HG03571 (cell line): ENCODE data around the gene IL10RA.
"Not testable (repeated sequence)": the region's sequence is repeated elsewhere in the genome, so short reads cannot be mapped to it uniquely, and the experiment has no call there.

Experiments used
- ATAC-seq: cut with Tn5 transposase; IDR thresholded peaks from one replicate; pipeline ENCODE4 v1.9.1; 2021; ENCODE audit not compliant: unreplicated experiment

The IL10RA gene

DNA sequence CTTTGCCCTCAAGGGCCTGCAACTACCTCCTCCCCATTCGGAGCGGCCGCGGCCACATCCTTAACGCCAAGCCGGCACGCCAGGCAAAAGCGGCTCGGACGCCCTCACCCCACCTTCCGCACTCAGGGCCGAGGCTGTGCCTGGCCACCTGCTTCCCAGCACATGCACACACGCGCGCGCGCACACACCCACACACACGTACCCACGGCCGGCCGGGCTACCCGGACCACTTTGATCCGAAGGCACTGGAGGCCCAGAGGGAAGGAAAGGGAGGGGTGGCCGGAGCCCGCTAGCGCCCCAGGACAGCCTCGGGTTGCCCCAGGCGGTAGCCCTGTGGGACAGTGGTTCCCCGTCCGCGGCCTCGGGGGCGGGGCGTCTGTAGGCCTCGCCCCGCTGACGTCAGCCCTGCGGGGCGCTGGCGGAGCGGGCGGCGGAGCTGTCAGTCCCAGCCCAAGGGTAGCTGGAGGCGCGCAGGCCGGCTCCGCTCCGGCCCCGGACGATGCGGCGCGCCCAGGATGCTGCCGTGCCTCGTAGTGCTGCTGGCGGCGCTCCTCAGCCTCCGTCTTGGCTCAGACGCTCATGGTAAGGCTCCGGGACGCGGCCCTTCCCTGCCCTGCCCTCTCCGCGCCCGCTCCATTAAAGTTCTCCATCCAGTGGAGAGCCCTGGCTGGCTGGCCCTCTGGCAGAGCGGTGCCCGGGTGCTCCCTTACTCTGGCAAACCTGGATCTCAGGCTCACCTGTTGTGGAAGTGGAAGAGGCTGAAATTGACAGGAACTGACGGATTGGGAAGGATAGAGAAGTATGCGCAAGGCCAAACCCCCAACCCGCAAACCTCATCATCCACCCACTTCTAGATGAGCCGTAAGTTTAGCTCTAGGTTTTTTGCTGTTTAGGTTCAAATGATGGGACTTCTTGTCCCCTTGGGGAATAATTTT, at the start of gene IL10RA:
TSS of gene IL10RA (plus strand) at position 442 of the 935 bp plus-strand sequence. CDS start at position 516, 74 bp downstream.
- ATAC-seq, result peak; percentile 92

DNA sequence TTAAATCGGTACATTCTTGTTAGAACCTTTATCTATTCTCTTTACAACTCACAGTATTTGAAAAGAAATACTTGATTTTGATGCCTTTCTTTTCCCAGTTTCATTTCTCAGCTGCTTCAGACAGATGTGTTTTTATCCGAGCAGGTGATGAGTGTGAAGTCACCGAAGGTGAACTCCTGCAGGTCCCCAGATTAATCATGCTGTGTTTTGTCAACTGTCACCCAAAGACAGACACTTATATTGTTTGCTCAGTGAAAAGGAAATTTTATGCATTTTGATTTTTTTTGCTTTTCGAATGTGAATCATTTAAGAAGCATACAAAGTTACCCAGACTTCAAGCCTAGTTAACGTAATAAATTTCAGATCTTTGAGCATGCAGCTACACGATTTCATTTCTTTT, 49.2 kb upstream of the IL10RA start:
- ATAC-seq, result no peak

DNA sequence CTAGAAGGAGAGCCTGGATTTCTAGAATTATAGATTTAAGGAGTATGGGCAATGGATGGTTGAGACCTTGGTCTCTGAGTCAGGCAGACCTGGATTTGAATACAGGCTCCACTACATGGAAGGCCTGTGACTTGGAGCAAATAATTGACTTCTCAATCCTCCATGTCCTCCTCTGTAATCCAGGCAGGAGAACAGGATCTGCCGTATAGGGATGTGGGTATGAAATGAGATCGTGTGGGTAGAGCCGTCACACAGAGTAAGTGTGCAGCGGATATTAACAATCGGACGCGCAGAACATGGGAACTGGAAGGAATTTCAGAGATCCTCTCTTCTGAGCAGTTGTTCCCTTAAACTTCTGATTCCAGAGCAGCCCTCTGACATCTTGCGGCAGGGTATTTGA, 45.5 kb upstream of the IL10RA start:
- no peak for ATAC-seq

DNA sequence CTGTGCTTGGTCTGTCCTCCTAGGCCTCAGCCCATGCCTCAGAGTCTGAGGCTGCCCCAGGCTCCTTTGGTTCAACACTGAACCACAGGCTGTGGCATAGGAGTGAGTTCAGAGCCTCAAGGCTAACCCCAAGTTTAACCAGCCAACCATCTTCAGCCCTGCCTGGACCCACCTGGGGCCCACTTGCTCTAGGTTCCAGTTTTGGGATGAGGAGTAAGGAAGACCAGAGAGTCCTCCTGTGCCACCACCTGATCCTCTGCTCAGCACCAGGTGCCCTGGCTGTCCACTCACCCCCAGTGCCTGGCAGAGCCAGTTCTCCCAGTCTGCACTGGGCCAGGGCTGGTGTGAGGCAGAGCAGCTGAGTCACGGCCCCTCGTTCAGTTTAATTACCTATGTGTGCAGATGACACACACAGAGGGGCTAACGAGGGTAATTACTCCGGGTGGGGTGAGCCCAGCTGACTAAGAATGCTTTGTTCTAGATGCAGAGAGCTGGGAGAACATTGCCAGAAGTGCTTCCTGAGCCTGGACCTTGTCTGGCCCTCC, 45.0 kb upstream of the IL10RA start:
- no peak for ATAC-seq

DNA sequence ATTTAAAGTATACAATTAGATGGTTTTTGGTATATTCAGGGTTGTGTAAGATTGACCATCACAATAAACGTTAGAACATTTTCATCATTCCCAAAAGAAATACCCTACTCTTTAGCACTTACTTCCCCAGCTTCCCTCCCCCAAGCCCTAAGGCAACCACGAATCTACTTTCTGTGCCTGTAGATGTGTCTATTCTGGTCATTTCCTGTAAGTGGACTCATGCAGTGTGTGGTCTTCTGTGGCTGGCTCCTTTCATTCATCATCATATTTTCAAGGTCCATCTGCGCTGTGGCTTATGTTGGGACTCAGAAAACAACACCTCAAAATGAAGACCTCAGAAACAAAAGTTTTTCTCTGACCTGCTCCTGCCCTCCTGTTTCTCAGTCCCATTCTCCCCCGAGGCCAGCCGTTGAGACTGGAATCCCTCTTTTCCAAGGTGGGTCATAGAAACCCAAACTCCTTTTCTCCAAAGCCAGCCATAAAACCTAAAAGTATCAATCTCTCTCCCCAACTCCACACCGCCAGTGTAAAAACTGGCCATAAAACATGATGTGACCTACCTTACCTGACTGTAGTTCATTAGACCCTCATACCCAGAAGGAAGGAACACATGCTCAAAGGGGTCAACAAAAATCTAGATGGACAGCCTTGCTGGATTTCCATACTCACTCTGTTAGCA, 44.1 kb upstream of the IL10RA start:
- ATAC-seq, result no peak

DNA sequence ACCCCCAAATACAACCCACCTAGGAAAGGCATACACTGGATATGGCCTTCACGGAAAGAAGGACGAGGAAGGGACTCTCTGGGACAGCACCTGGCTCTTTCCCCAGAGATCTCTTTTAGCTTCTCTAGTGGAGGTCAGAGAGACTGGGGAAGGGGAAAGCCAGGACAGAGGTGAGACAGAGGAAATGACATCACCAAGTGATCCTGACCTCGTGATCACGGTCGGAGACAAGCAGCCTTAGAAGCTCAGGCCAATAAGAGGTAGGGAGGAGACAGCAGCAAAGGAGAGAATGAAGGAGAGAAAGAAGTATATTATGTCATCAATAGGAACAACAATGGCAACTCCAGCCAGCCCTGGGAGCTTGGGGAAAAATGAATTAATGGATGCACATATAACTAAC, 41.6 kb upstream of the IL10RA start:
- ATAC-seq, result no peak

DNA sequence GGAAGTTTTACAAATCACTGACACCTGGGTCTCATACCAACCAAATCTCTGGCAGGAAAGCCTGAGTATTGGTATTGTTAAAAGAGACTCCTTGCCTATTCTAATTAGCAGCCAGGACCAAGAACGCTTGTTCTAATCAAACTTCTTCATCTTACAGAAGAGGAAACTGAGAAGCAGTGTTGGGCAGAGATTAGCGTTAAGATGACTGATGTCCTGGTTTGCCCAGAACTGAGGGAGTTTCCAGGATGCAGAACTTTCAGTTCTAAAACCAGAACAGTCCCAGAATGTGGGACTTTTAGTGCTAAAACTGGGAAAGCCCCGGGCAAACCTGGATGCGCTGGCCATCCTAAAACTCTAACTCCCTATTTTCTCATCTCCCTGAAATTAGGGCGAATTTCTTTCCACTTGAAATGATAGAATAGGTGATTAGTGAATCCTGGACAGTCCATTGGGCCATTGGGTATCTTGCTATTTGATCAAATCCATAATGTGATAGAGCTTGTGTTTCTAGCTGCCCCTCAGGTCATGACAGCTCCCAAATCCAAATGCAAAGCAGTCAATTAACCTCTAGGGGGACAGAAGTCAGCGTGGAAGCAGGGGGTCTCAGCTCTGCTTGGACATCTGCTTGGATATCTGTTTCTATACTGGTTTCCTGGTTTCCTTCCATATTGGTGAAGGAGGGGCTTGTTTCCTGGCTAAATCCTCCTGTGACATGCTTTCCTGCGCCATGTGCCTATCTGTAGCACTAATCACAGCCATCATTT, 41.0 kb upstream of the IL10RA start:
- no peak for ATAC-seq

DNA sequence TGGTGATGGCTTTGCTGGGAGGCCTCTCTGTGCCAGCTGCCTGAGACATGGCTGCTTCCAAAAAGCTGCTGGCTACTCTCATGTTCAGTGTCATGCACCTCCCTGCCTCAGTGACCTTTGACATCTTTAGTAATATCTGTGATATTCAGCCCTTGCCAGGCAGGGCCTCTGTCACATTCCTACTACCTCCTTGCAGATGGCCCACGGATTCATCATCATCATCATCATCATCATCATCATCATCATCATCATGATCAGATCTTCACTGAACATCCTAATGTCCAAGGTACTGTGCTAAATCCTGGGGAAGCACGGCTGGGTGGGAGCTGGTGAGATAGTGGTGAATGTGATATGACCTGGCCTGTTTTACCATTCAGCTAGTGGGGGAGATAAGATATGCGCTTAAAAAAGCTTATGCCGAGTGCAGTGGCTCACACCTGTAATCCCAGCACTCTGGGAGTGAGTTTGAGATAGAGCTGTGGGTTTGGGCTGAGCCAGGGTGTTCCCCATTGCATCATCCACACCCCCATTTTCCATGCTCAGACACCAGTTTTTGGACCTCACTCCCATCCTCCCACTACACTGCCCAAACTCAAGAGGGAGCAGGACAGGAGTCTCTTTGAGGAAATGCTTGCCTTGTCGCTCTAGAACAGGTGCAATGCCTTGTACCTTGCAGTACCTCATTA, 39.9 kb upstream of the IL10RA start:
- no peak for ATAC-seq

DNA sequence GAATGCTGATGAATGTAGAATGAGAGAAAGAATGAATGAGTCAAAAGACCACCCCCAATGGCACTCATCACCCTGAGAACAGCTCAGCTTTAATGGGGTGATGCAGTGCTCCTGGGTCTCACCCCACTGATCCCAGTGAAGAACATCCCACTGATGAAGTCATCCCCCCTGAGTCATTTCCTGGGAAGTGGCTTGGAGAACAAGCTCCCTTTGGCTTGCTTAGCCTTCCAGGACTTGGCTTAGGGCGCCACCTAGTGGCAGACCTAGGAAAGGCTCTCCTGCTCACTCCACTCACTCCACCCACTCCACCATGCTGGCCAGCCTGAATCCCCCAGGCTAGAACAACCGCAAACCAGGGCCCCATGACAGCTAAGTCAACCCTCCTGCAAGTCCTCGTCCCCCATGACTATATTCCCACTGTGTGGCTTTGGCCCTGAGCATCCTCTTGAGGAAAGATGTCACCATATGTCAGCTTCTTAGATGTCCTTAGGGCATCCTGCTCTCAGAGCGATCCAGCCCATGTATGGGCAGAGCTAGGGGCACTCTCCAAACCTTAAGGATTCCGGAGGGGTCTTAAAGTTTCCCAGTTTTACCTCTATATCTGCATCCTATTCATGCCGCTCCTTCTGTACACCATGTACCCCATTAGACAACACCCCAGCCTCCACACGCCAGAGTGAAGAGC, 39.2 kb upstream of the IL10RA start:
- ATAC-seq, result no peak

DNA sequence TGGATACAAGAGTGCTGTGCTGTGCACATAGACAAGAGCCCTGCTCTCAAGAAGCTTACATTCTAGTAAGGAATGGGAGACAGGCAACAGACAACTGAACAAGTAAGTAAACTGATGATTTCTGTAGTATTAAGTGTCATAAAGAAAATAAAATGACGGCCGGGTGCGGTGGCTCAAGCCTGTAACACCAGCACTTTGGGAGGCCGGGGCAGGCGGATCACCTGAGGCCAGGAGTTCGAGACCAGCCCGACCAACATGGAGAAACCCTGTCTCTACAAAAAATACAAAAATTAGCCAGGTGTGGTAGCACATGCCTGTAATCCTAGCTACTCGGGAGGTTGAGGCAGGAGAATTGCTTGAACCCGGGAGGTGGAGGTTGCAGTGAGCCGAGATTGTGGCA, 38.4 kb upstream of the IL10RA start:
- ATAC-seq, result not testable (repeated sequence)

DNA sequence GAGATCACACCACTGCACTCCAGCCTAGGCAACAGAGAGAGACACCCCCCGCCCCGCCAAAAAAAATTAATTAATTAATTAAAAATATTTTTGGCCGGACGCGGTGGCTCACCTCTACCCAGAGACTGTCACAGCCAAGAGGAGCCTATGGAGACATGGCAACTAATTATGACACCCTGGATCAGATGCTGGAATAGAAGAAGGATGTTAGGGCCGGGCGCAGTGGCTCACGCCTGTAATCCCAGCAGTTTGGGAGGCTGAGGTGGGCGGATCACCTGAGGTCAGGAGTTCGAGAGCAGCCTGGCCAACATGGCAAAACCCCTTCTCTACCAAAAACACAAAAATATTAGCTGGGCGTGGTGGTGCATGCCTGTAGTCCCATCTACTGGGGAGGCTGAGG, 37.7 kb upstream of the IL10RA start:
- ATAC-seq, result not testable (repeated sequence)

DNA sequence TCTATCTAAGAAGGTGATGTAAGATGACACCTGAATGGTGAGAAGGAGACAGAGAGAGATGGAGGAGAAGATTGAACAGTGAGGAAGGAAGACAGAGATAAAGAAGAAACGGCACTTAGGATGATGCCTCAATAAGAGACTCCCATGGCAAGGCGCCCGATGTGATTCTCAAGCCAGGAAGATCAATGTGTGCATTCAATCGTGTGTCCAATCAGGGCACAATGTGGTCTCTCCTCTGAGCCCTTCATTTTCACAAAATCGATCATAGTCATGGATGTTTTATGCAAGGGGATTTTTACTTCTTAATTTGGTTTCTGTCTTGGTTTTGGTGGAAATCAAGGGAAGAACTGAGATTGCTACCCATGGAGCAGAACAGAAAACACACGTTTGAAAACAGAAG, 37.1 kb upstream of the IL10RA start:
- ATAC-seq, result no peak

DNA sequence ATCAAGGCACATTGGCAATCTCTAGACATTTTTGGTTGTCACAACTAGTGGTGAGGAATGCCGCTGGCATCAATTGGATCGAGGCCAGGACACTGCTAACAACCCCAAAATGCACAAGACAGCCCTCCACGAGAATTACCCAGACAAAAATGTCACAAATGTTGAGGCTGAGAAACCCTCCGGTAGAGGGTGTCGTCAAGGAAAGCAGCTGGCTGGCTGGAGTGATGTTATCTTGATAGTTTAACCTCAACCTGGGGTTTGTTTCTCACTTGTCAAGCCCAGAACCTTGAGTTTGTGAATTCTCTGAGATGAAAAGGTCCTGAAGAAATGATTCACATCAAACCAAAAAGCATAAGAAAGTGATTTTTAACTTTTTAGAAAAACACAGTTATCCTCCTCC, 35.9 kb upstream of the IL10RA start:
- no peak for ATAC-seq

DNA sequence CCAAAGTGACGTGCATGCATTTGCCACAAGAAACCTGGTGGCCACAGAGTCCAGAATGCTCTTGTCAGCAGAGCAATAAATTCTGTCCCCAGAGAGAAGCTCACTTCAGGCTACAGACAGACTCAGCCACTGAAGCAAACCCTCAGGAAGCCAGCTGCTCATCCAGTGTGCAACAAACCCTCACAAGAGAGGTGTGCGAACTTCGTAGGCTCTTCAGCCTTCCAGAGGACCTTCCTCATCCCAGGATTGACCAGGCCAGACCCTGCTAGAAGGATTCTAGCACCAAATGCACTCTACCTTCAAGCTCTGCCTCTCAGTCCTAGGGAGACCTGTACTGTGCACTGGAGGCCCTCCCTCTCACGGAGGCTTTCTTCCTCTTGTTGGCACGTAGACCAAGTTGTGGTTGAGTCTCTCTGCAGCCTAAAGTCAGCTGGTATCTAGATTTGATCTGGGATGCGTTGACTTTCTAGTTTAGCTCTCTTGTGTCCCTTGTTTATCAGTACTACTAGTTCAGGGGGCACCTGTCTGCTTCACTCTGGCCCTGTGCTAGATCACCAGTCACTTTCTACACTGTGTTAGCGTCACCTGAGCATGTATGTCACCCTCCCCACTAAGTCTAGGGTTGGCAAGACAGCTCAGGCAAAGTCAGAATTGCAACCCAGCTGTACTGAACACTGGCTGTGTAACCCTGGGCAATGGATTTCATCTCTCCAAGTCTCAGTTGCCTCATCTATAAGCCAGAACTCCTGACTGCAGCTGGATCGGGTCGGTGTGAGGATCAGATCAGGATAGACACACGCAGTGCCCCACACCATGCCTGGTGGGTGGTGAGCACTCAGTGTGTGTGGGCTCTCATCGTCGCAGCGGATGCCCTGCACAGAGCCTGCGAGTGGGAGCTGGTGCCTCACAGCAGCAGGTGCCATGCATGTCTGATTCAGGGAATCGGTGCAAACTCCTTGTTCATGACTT, 34.9 kb upstream of the IL10RA start:
- no peak for ATAC-seq

DNA sequence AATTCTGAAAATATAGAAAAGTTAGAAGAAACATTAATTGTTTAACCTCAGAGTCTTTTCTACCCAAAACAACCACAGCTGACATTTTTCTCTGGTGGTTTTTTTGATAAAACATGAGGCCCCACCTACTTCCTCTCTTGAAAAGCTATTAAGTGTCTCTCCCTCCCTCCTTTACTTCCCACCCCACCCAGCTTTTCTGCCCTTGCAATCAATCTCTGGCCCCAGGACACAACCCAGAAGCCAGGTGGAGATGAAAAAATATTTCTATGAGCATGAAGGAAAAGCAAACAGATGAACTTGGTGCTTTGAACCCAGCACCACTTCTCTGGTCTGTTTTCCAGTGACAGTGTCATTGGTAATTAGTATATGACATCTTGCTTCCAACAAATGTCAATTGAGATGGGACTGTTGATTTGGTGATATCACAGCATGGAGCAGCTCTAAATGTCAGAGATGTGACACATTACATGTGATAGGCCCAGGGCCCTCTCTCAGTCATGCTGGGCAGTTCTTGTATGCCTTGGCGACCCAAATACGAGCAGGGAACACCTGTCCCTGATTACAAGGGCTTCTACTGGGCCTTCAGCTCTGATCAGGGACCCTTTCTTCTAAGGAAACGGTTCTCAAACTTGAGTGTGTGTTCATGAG, 33.0 kb upstream of the IL10RA start:
- no peak for ATAC-seq

DNA sequence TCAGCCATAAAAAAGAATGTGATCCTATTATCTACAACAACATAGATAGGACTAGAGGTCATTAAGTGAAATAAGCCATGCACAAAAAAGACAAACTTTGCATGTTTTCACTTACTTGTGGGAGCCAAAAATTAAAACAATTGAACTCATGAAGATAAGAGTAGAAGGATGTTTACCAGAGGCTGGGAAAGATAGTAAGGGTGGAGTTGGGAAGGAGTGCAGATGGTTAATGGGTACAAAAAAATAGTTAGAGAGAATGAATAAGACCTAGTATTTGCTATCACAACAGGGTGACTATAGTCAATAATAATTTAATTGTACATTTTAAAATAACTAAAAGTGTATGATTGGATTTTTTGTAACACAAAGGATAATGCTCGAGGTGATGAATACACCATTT, 27.2 kb upstream of the IL10RA start:
- no peak for ATAC-seq

DNA sequence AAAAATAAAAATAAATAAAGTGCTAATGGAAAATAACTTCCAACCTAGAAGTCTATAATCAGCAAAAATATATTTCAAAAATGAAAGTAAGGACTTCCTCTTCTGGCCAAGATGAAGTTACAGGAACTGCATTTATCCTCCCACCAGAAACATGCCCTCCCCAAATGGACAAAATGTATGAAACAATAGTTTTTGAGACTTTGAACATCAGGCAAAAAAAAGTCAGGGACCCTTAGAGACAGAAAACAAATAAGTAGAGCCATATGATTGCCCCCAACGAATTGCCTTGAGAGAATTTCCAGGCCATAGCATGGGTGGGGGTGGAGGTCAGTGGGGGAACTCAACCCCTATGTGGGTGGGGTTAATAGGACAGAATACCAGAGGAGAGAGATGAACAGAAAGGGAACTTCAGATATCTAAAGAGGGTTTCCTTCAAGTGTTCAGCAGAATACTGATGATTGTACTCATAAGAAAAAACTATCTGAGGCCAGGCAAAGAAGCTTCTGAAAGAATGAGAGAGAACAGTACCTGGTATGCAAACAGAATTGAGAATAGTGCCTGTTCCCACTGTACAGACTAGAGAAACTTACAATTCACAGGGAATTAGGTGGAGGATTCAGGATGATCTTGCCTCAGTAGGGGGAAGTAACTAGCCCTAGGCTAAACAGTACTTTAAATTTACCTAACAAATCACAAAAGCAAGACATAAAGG, 26.6 kb upstream of the IL10RA start:
- no peak for ATAC-seq

DNA sequence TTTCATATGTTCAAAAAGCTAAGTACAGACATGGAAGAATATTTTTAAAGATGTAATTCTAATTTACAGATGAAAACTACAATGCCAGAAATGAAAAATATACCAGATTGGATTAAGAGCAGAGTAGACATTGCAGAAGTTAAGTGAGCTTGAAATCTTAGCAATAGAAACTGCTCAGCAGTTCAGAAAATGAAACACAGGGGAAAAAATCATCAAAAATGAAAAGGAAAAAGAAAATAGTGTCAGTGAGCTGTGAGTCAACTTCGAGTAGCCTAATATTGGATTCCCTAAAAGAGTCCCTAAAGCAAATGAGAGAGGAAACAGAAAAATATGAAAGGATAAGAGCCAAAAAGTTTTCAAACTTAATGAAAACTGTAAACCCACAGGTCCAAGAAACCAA, 25.8 kb upstream of the IL10RA start:
- ATAC-seq, result no peak
